ENCODE measurements around the gene PWP1.
"Not testable (repeated sequence)": the region's sequence is repeated elsewhere in the genome, so short reads cannot be mapped to it uniquely, and the experiment has no call there.

PWP1 gene

DNA sequence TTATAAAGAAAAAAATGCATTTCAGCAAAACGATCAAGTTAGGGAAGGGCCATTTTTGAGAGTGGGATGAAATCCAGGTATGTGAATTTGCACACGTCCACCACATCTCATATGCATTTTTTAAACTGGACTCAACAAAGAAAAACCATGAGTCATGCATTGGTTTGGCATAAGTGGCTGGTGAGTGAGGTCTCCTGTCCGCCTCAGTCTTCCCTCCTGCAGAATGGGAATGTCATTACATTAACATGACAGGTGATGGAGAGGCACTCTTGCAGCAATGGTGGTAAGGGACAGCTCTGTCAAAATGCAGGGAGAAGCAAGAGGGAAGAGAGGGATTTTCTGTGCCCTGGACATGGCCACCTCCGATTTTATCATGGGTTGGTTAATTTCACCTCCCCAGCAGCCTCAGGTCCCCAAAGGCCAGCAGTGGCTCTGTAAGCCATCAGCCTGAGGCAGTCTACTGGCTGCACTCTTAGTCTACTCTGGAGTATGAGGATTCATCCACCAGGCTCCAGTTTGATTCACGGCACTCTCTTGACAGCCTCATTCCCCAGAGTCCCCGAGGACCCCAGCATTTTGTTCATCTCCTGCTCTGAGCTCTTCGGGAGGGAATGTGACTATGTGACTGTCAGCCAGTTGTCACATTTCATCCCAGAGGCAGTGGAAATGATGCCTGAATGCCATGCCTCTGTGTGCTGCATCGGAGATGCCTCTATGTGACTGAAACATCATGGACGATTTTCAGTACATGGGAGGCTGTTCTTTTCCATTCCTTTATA lies 17.1 kb upstream of the PWP1 start:
- no peak for DNase-seq (ENCODE audit: low spot score)

DNA sequence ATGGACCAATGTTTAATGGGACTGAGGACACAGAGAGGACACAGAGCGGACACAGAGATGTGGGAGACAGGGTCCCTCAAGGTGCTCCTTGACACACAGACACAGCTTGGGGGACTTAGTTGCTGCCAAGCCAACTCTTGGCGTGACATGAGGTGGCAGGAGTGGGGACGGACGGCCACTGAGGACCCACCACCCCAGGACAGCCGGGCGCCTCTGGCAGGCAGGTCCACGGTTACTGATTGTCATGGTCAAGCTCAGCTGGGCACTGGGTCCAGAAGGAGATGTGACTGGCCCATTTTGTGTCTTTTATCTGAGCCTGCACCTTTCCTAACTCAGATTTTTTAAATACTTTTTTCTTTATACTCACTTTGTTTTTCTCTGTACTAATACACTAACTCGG lies 15.7 kb upstream of the PWP1 start:
- no peak for DNase-seq (ENCODE audit: low spot score)

DNA sequence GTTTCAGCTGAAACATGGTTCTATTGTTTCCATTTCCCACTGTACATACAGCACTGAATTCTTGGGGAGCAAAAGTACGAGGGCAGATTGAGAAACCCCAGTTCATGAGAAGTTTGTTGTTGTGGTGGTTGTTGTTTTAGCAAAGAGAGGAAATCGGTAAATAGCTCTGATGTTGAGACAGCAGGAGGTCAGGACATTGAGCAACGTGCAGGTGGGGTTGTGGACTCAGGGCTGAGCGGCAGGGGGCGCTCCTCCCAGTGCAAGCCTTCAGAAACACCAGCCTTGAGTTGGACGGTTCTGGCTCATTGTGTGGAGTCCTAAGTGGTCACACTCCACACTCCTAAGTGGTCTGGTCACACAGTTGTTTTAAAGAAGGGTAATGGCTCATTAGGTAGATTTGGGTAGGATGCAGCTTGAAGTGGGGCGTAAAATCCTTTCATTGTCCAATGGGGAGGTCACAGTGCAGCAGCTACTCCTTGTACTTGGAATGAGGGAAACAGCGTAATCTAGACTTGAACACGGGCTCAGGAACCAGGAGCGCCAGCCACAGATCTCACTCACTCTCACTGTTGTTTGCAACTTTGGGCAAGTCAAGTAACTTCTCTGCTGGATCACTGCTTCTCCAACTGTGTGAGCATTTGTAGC lies 14.5 kb upstream of the PWP1 start:
- peak; percentile 62 for DNase-seq (ENCODE audit: low spot score)

DNA sequence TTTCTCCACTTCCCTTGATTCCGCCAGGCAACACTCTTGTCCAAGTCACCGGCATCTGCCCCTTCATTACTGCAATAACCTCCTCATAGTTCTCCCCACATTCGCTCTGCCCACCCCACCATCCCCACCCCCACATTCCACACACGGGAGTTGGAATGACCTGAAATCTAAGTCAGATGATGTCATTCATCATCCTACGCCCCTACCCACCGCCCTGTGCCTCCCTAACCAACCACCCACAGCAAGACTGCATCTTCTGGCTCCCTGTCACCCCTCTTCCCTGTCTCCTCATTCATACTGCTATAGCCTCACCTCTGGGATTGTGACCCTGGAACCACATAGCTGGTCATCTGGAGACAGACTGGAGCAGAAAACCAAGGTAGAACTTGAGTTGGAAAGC lies 7.9 kb upstream of the PWP1 start:
- DNase-seq (ENCODE audit: low spot score): no peak

DNA sequence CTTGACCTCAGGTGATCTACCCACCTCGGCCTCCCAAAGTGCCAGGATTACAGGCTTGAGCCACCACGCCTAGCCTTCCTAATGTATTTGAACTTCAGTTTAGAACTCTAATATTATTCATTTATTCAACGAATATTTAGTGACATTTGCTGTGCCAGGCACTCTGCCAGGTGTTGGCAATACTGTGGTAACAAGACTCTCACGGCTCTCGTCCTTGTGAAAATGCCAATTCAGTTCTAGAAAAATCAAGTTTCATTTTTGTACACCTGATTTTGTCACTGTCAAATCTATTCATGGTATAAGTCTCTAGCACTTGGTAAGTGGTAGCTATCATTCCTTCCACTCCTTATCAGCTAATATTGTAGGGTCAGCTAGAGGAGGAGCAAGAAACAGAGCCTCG lies 6.3 kb upstream of the PWP1 start:
- no peak for DNase-seq (ENCODE audit: low spot score)

DNA sequence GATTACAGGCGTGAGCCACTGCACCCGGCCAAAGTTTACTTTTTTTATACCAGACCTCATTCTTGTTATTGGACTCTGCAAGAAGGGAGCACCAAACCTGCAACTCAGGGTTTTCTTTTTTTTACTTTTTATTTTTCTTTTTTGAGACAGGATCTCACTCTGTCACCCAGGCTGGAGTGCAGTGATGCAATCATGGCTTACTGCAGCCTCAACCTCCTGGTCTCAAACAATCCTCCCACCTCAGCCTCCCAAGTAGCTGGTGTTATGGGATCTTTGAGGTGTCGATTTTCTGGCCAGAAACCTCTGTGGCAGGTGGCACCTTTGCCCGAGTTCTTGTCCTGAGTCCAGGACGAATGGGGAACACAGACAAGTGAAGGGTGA lies 4.2 kb upstream of the PWP1 start:
- no peak for DNase-seq (ENCODE audit: low spot score)

DNA sequence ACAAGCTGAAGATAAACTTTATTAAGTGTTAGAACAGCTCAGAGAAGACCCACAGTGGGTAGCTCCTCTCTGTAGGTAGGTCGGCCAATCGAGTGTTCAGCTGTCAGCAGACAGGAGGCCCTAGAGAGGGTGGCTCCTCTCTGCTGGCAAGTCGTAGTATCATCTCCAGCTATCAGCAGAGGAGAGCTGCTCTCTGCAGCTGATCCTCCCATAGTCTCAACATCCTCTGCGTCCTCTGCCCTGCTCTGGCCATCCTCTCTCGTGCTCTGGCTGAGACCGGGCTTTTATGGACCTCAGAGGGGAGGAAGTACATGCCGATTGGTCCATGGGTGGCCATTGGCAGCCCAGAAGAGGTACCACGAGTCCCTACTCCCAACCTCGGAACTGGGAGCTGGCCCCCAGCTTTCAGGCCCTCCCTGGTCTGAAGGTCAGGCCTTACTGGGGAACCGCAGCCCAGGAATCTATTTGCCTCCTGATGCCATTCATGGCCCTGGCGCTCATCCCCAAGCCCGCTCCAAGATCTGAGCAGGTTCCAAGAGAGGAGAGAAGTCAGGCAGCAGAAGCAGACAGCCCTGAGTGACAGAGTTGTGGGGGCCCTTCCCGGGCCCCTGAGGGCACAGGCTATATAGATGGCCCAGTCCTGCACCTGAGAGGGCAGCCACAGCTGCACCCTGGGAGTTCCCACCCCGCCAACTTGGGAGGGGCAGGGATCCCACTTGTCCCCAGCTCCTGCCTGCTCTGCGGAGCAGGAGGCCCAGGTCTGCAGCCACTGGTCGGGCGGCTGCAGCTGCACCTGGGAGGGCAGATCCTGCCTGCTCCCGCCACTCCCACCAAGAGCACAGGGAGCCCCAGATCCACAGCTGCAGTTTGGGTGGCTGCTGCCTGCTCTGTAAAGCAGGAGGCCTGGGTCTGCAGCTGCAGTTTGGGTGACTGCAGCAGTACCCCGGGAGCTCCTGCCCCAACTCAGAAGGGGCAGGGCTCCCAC lies 3.5 kb upstream of the PWP1 start:
- no peak for DNase-seq (ENCODE audit: low spot score)

DNA sequence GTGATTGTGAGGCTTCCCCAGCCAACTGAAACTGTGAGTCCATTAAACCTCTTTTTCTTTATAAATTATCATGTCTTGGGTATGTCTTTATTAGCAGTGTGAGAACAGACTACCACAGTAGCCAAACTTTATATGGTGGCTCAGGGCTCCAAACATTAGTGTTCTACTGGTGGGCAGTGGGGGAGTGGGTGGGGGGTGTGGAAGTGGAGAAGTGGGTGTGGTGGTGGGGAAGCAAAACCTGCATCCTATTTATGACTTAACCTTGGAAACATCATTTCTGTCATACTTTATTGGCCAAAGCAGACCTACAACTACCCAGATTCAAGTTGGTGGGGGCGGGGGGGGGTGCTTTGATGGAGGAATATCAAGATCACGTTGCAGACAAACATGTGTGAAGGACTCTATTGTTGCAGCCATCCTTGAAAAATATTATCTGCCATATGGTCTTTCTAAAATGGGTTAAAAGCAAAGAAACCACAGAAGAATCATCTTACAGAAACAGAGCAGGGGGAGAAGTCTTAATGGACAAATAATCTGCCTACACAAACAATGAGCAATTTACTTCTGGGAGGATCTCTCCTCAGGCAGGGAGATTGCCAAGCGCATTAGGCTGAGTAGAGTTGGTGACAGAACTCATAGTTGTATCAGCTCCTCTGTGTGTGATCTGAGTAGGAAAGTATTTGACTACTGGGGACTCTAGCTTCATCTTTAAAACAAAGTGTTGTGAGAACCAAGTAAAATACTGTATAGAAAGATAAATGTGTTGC lies 1.4 kb upstream of the PWP1 start:
- DNase-seq (ENCODE audit: low spot score): no peak

DNA sequence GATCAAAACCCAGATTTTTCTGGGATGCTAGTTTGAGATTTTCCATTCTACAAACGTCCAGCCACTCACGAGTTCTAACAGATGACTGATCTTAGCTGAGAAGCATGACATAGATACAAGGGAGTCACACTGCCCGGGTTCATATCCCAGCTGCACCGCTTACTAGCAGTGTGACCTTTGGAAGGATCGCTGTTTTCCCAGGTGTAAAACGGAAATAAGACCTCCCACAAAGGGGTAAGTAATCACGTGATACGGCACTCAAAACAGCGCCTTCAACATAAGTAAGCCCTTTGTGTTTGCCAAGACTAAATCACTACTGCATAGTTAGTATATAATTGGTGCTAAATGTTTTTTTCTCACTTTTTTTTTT lies 624 bp upstream of the PWP1 start:
- DNase-seq (ENCODE audit: low spot score): peak; percentile 84

DNA sequence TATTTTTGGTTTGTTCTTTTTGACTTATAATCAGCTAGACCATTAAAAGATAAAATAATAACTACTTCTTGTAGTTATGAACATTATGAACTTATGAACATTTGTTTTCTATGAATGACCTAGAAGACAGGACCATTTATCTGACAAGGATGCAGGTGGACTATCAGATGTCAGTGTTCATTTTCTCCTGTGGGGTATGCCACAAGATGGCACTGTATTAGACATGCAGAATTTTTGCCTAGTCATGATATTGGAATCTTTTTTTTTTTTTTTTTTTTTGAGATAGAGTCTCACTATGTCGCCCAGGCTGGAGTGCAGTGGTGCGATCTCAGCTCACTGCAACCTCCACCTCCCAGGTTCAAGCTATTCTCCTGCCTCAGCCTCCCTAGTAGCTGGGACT lies 10.2 kb downstream of the PWP1 start:
- DNase-seq (ENCODE audit: low spot score): not testable (repeated sequence)

DNA sequence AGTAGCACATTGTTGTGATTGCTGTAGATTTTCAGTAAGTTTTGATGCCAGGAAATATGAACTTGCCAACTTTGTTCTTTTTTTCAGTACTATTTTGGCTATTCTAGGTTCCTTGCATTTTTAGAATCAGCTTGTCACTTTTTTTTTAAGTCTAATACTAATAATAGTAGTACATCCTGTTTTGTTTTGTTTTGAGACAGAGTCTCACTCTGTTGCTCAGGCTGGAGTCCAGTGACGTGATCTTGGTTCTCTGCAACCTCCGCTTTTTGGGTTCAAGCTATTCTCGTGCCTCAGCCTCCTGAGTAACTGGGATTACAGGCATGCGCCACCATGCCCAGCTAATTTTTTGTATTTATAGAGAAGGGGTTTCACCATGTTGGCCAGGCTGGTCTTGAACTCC lies 16.5 kb downstream of the PWP1 start:
- no peak for DNase-seq (ENCODE audit: low spot score)

DNA sequence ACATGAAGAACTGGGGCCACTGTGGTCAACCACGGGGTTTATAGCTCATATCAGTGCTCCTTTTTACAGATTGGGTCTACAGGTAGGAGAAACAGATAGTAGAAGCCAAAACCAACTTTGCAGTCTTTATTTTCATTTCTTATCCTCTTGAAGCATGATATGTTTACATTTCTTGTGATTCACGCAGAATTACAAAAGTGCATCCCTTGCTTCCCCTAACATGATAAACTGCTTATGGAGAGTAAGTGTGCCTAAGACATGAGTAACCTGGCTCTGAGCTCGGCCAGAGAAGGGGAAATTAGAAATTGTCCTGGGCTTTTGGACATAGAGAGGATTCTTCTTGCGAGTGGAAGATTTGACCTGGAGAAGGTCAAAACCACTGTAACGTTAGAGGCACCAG lies 18.4 kb downstream of the PWP1 start:
- DNase-seq (ENCODE audit: low spot score): no peak

DNA sequence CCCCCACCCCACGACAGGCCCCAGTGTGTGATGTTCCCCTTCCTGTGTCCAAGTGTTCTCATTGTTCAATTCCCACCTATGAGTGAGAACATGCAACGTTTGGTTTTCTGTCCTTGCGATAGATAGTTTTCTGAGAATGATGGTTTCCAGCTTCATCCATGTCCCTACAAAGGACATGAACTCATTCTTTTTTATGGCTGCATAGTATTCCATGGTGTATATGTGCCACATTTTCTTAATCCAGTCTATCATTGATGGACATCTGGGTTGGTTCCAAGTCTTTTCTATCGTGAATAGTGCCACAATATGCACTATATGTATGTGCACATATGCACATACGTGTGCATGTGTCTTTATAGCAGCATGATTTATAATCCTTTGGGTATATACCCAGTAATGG lies 19.9 kb downstream of the PWP1 start:
- not testable (repeated sequence) for DNase-seq (ENCODE audit: low spot score)

DNA sequence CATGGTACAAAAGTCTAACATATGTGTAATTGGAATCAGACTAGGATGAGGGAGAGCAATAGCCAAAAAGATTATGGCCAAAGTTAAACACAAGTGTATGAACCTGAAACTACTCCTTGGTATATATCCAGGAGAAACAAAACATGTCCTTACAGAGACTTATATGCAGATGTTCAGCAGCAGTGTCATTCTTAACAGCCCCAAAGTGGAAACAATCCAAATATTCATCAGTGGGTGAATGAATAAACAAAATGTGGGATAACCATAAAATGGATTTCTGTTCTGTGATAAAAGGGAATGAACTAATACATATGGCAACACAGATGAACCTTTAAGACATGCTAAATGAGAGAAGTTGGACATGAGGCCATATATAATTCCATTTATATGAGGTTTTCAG lies 30.2 kb downstream of the PWP1 start:
- DNase-seq (ENCODE audit: low spot score): no peak

DNA sequence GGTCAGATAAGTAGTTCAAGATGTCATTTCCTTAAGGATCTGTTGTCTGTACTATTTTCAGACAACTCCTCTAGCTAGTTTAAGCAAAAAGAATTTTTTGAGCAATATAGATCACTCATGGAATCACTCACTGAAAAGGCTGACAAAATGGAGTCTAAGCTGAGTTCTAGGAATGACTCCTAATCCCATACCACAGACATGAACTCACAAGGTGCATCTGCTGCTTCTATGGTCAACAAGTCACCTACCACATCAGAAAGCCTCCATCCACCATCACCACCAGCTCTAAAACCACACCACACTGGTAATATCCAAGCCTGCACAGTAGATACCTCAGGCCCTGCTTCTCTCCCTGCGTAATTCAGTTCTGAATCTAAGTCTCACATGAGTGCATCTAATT lies 33.0 kb downstream of the PWP1 start:
- DNase-seq (ENCODE audit: low spot score): no peak

DNA sequence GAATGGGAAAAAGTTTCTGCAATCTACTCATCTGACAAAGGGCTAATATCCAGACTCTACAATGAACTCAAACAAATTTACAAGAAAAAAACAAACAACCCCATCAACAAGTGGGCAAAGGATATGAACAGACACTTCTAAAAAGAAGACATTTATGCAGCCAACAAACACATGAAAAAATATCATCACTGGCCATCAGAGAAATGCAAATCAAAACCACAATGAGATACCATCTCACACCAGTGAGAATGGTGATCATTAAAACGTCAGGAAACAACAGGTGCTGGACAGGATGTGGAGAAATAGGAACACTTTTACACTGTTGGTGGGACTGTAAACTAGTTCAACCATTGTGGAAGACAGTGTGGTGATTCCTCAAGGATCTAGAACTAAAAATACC lies 41.7 kb downstream of the PWP1 start:
- not testable (repeated sequence) for DNase-seq (ENCODE audit: low spot score)

DNA sequence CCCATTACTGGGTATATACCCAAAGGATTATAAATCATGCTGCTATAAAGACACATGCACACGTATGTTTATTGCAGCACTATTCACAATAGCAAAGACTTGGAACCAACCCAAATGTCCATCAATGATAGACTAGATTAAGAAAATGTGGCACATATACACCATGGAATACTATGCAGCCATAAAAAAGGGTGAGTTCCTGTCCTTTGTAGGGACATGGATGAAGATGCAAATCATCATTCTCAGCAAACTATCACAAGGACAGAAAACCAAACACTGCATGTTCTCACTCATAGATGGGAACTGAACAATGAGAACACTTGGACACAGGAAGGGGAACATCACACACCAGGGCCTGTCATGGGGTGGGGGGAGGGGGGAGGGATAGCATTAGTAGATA lies 42.1 kb downstream of the PWP1 start:
- not testable (repeated sequence) for DNase-seq (ENCODE audit: low spot score)

DNA sequence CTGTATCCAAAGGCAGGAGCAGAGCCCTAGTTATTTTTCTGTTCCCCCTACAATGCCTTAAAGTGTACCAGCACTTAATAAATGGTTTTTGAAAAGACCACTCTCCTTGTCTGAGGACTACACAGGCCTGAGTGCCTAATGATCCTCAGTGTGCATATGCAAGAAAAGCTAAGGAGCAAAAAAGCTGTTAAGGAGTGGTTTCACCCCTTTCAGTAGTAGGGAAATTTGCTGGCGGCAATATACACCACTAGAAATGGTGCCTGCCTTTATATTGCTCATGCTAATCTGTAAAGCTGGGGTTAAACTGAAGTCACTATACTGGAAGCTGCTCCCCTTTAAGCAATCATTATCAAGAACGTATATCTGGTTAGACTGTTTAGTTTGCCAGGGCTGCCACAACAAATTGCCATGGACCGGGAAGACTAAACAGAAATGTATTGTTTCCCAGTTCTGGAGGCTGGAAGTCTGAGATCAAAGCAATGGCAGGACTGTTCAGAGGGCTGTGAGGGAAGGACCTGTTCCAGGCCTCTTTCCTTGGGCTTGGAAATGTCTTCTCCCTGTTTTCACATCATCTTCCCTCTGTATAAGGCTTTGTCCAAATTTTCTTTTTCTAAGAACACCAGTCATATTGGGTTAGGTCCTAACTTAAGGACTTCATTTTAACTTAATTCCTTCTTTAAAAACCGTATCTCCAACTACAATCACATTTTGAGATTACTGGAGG lies 45.2 kb downstream of the PWP1 start:
- no peak for DNase-seq (ENCODE audit: low spot score)

DNA sequence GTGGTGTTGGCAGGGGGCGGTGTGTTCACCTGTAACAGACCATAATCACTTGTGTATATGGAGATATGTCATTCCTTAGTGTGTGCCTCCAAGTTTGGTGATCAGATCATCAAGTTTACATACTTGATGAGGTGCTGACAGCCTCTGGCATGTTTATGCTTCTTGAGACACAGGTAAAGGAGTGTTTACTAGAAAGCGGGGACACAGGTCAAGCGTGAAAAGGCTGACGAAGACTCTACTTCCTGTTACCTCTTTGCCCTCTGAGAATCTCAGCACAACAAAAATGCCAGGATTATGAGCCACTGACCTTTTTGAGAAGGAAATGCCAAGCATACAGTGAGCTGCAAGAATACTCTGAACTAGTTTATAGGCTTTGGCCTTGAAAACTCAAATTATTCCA lies 45.8 kb downstream of the PWP1 start:
- DNase-seq (ENCODE audit: low spot score): no peak

DNA sequence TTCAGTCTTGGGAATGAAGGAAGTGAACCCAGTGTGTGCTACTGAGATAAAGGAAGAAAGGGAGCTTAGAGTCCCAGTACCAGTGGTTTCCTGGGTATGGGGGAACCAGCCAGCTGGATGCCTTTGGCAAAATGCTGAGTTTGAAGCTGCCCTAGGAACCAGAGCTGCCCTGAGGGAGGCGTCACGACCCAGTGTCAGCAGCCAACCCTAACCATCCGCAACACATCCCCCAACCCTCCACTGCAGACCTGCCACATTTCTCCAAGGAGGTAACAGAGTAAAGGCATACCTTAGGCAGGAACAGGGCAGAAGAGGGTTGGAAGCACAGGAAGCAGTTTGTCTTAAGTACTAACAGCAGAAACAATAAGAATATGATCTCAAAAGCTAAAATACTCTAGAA lies 46.8 kb downstream of the PWP1 start:
- no peak for DNase-seq (ENCODE audit: low spot score)

DNA sequence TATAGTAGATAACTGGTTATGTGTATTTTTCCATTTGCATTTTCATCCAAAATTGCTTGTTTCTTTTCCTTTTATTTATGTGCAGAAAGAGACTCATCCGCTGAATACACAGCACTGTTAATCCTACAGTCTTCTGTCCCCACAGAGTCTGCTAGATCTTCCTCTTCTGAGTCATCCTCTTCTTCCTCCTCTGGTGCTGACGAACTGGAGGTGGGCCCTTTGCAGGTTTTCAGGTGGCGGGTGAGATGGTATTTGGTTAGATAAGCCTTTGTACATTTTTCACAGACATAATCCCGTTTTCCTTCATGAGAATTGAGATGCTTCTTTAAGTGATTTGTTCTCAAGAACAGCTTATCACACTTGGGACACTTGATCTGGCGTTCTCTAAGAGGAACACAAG lies 48.5 kb downstream of the PWP1 start:
- DNase-seq (ENCODE audit: low spot score): no peak
